Measurements from ENCODE around the gene RIT2.

Gene RIT2

GRCh38 chr18:42861271-42861670 lies 254.2 kb downstream of the RIT2 start:
- Histone ChIP-seq H3K4me1 (ENCODE audit: control insufficient read depth, insufficient read depth, low read length) (no peaks in the 10 kb centered on the region), H3K4me3 (ENCODE audit: low read depth, low read length) (no peak overlapping the region), H3K36me3 (ENCODE audit: control insufficient read depth, insufficient read depth, low read length) (no peaks in the 10 kb centered on the region), H3K9me3 (ENCODE audit: control insufficient read depth, insufficient read depth, low read length) (no peaks in the 10 kb centered on the region), H3K27me3 (ENCODE audit: control insufficient read depth, insufficient read depth, low read length) (no peaks in the 10 kb centered on the region), H3K9ac (ENCODE audit: low read depth, low read length) (no peak overlapping the region)

- H3K9me3 ChIP-seq (ENCODE audit: control insufficient read depth, insufficient read depth, low read length): no peaks in the 10 kb centered on the region
- H3K27me3 ChIP-seq (ENCODE audit: control insufficient read depth, insufficient read depth, low read length): no peaks in the 10 kb centered on the region
- no peak overlapping the region for H3K9ac ChIP-seq (ENCODE audit: low read depth, low read length)
- no peaks in the 10 kb centered on the region for H3K36me3 ChIP-seq (ENCODE audit: control insufficient read depth, insufficient read depth, low read length)
- no peaks in the 10 kb centered on the region for H3K4me1 ChIP-seq (ENCODE audit: control insufficient read depth, insufficient read depth, low read length)
- no peak overlapping the region for H3K4me3 ChIP-seq (ENCODE audit: low read depth, low read length)
Observed at GRCh38 chr18:42860548-42860947, 254.9 kb downstream of the RIT2 start.

GRCh38 chr18:42860011-42860410 lies 255.5 kb downstream of the RIT2 start:
- H3K4me3 ChIP-seq (ENCODE audit: low read depth, low read length): no peak overlapping the region
- no peaks in the 10 kb centered on the region for H3K36me3 ChIP-seq (ENCODE audit: control insufficient read depth, insufficient read depth, low read length)
- H3K4me1 ChIP-seq (ENCODE audit: control insufficient read depth, insufficient read depth, low read length): no peaks in the 10 kb centered on the region
- H3K9ac ChIP-seq (ENCODE audit: low read depth, low read length): no peak overlapping the region
- no peaks in the 10 kb centered on the region for H3K9me3 ChIP-seq (ENCODE audit: control insufficient read depth, insufficient read depth, low read length)
- H3K27me3 ChIP-seq (ENCODE audit: control insufficient read depth, insufficient read depth, low read length): no peaks in the 10 kb centered on the region

- no peak overlapping the region for H3K9ac ChIP-seq (ENCODE audit: low read depth, low read length)
- no peaks in the 10 kb centered on the region for H3K9me3 ChIP-seq (ENCODE audit: control insufficient read depth, insufficient read depth, low read length)
- H3K4me1 ChIP-seq (ENCODE audit: control insufficient read depth, insufficient read depth, low read length): no peaks in the 10 kb centered on the region
- no peaks in the 10 kb centered on the region for H3K27me3 ChIP-seq (ENCODE audit: control insufficient read depth, insufficient read depth, low read length)
- no peaks in the 10 kb centered on the region for H3K36me3 ChIP-seq (ENCODE audit: control insufficient read depth, insufficient read depth, low read length)
- H3K4me3 ChIP-seq (ENCODE audit: low read depth, low read length): no peak overlapping the region
Observed at GRCh38 chr18:42854558-42854957, 260.9 kb downstream of the RIT2 start.

- H3K9me3 ChIP-seq (ENCODE audit: control insufficient read depth, insufficient read depth, low read length): no peaks in the 10 kb centered on the region
- H3K9ac ChIP-seq (ENCODE audit: low read depth, low read length): no peak overlapping the region
- H3K4me1 ChIP-seq (ENCODE audit: control insufficient read depth, insufficient read depth, low read length): no peaks in the 10 kb centered on the region
- no peak overlapping the region for H3K4me3 ChIP-seq (ENCODE audit: low read depth, low read length)
- no peaks in the 10 kb centered on the region for H3K27me3 ChIP-seq (ENCODE audit: control insufficient read depth, insufficient read depth, low read length)
- H3K36me3 ChIP-seq (ENCODE audit: control insufficient read depth, insufficient read depth, low read length): no peaks in the 10 kb centered on the region
Observed at GRCh38 chr18:42850174-42851083, 265.1 kb downstream of the RIT2 start.

GRCh38 chr18:42839408-42839807 lies 276.1 kb downstream of the RIT2 start:
- H3K36me3 ChIP-seq (ENCODE audit: control insufficient read depth, insufficient read depth, low read length): no peaks in the 10 kb centered on the region
- no peak overlapping the region for H3K4me3 ChIP-seq (ENCODE audit: low read depth, low read length)
- no peaks in the 10 kb centered on the region for H3K9me3 ChIP-seq (ENCODE audit: control insufficient read depth, insufficient read depth, low read length)
- H3K9ac ChIP-seq (ENCODE audit: low read depth, low read length): no peak overlapping the region
- H3K27me3 ChIP-seq (ENCODE audit: control insufficient read depth, insufficient read depth, low read length): no peaks in the 10 kb centered on the region
- H3K4me1 ChIP-seq (ENCODE audit: control insufficient read depth, insufficient read depth, low read length): no peaks in the 10 kb centered on the region

GRCh38 chr18:42838546-42839145 lies 276.8 kb downstream of the RIT2 start:
- no peaks in the 10 kb centered on the region for H3K36me3 ChIP-seq (ENCODE audit: control insufficient read depth, insufficient read depth, low read length)
- no peak overlapping the region for H3K4me3 ChIP-seq (ENCODE audit: low read depth, low read length)
- no peak overlapping the region for H3K9ac ChIP-seq (ENCODE audit: low read depth, low read length)
- H3K27me3 ChIP-seq (ENCODE audit: control insufficient read depth, insufficient read depth, low read length): no peaks in the 10 kb centered on the region
- H3K9me3 ChIP-seq (ENCODE audit: control insufficient read depth, insufficient read depth, low read length): no peaks in the 10 kb centered on the region
- no peaks in the 10 kb centered on the region for H3K4me1 ChIP-seq (ENCODE audit: control insufficient read depth, insufficient read depth, low read length)

GRCh38 chr18:42830936-42831335 lies 284.5 kb downstream of the RIT2 start:
- Histone ChIP-seq H3K4me3 (ENCODE audit: low read depth, low read length) (no peak overlapping the region), H3K4me1 (ENCODE audit: control insufficient read depth, insufficient read depth, low read length) (no peaks in the 10 kb centered on the region), H3K36me3 (ENCODE audit: control insufficient read depth, insufficient read depth, low read length) (no peaks in the 10 kb centered on the region), H3K9me3 (ENCODE audit: control insufficient read depth, insufficient read depth, low read length) (no peaks in the 10 kb centered on the region), H3K27me3 (ENCODE audit: control insufficient read depth, insufficient read depth, low read length) (no peaks in the 10 kb centered on the region), H3K9ac (ENCODE audit: low read depth, low read length) (no peak overlapping the region)

- H3K4me1 ChIP-seq (ENCODE audit: control insufficient read depth, insufficient read depth, low read length): no peaks in the 10 kb centered on the region
- H3K9ac ChIP-seq (ENCODE audit: low read depth, low read length): no peak overlapping the region
- H3K36me3 ChIP-seq (ENCODE audit: control insufficient read depth, insufficient read depth, low read length): no peaks in the 10 kb centered on the region
- no peak overlapping the region for H3K4me3 ChIP-seq (ENCODE audit: low read depth, low read length)
- H3K27me3 ChIP-seq (ENCODE audit: control insufficient read depth, insufficient read depth, low read length): no peaks in the 10 kb centered on the region
- no peaks in the 10 kb centered on the region for H3K9me3 ChIP-seq (ENCODE audit: control insufficient read depth, insufficient read depth, low read length)
Observed at GRCh38 chr18:42828881-42829280, 286.6 kb downstream of the RIT2 start.

- Histone ChIP-seq H3K4me3 (ENCODE audit: low read depth, low read length) (no peak overlapping the region), H3K27me3 (ENCODE audit: control insufficient read depth, insufficient read depth, low read length) (no peaks in the 10 kb centered on the region)
Observed at GRCh38 chr18:42824178-42824577, 291.3 kb downstream of the RIT2 start.

GRCh38 chr18:42822711-42823110 lies 292.8 kb downstream of the RIT2 start:
- H3K4me3 ChIP-seq (ENCODE audit: low read depth, low read length): no peak overlapping the region
- H3K36me3 ChIP-seq (ENCODE audit: control insufficient read depth, insufficient read depth, low read length): no peaks in the 10 kb centered on the region
- no peaks in the 10 kb centered on the region for H3K27me3 ChIP-seq (ENCODE audit: control insufficient read depth, insufficient read depth, low read length)
- peaks cover 5% of the 10 kb centered on the region for H3K4me1 ChIP-seq (ENCODE audit: control insufficient read depth, insufficient read depth, low read length)
- no peak overlapping the region for H3K9ac ChIP-seq (ENCODE audit: low read depth, low read length)
- H3K9me3 ChIP-seq (ENCODE audit: control insufficient read depth, insufficient read depth, low read length): no peaks in the 10 kb centered on the region

More at GRCh38 chr18:42824178-42824577, 291.3 kb downstream of the RIT2 start:
- Histone ChIP-seq H3K4me1 (ENCODE audit: control insufficient read depth, insufficient read depth, low read length) (peaks cover 5% of the 10 kb centered on the region), H3K36me3 (ENCODE audit: control insufficient read depth, insufficient read depth, low read length) (no peaks in the 10 kb centered on the region), H3K9me3 (ENCODE audit: control insufficient read depth, insufficient read depth, low read length) (no peaks in the 10 kb centered on the region), H3K9ac (ENCODE audit: low read depth, low read length) (no peak overlapping the region)

- Histone ChIP-seq H3K27me3 (ENCODE audit: control insufficient read depth, insufficient read depth, low read length) (no peaks in the 10 kb centered on the region), H3K4me1 (ENCODE audit: control insufficient read depth, insufficient read depth, low read length) (peaks cover 17% of the 10 kb centered on the region), H3K9me3 (ENCODE audit: control insufficient read depth, insufficient read depth, low read length) (no peaks in the 10 kb centered on the region), H3K36me3 (ENCODE audit: control insufficient read depth, insufficient read depth, low read length) (no peaks in the 10 kb centered on the region), H3K4me3 (ENCODE audit: low read depth, low read length) (no peak overlapping the region), H3K9ac (ENCODE audit: low read depth, low read length) (no peak overlapping the region)
Observed at GRCh38 chr18:42821492-42821891, 294.0 kb downstream of the RIT2 start.
